Central memory CD8-positive, alpha-beta T cell (primary cell): ENCODE data around the gene SLC5A2.
"Not testable (repeated sequence)": the region's sequence is repeated elsewhere in the genome, so short reads cannot be mapped to it uniquely, and the experiment has no call there.

ENCODE experiments used
- ATAC-seq: fragments of 150-1000 bp; cut with Tn5 transposase; replicated peaks from 2 replicates; pipeline ENCODE4 v1.10.0; 2022; ENCODE audit warnings: mild to moderate bottlenecking, moderate FRiP score, moderate number of reproducible peaks; ENCODE audit not compliant: poor library complexity, severe bottlenecking; ENCODE audit errors: extremely low read depth
- DNase-seq, 2 donors: peaks; one replicate each; pipeline ENCODE4 v3.0.0; 2021; ENCODE audit warnings: low spot score in 2 of 2
- H3K27ac Mint-ChIP-seq: one replicate; pipeline ENCODE4 v1.8.0; 2022; ENCODE audit warnings: low read depth, mild to moderate bottlenecking, moderate library complexity, mixed read lengths
- H3K27me3 Mint-ChIP-seq: one replicate; pipeline ENCODE4 v1.8.0; 2022; ENCODE audit warnings: mixed read lengths
- H3K36me3 Mint-ChIP-seq: one replicate; pipeline ENCODE4 v1.8.0; 2022; ENCODE audit warnings: mild to moderate bottlenecking, moderate library complexity, mixed read lengths; ENCODE audit not compliant: insufficient read depth
- H3K4me1 Mint-ChIP-seq: one replicate; pipeline ENCODE4 v1.8.0; 2022; ENCODE audit warnings: mixed read lengths
- H3K4me3 Mint-ChIP-seq: one replicate; pipeline ENCODE4 v1.8.0; 2022; ENCODE audit warnings: mild to moderate bottlenecking, moderate library complexity, mixed read lengths
- H3K9me3 Mint-ChIP-seq: one replicate; pipeline ENCODE4 v1.8.0; 2022; ENCODE audit warnings: mixed read lengths

The SLC5A2 gene

GRCh38 chr16:31501966-31502348 lies 19.0 kb downstream of the SLC5A2 start:
- no peak for ATAC-seq
- peaks cover 26% of the 10 kb centered on the region for H3K4me1 Mint-ChIP-seq
- H3K36me3 Mint-ChIP-seq = peaks cover 8% of the 10 kb centered on the region
- no peak for DNase-seq
- no peak overlapping the region for H3K27ac Mint-ChIP-seq
- no peaks in the 10 kb centered on the region for H3K9me3 Mint-ChIP-seq
- no peaks in the 10 kb centered on the region for H3K27me3 Mint-ChIP-seq
- H3K4me3 Mint-ChIP-seq = no peak overlapping the region

- Mint-ChIP-seq H3K36me3 (peaks cover 10% of the 10 kb centered on the region), H3K27ac (no peak overlapping the region), H3K4me3 (no peak overlapping the region), H3K9me3 (no peaks in the 10 kb centered on the region), H3K27me3 (no peaks in the 10 kb centered on the region), H3K4me1 (peaks cover 25% of the 10 kb centered on the region)
- no peak for DNase-seq
- no peak for ATAC-seq
Measured at GRCh38 chr16:31502981-31503380, 20.1 kb downstream of the SLC5A2 start.

GRCh38 chr16:31503555-31503954 lies 20.6 kb downstream of the SLC5A2 start:
- not testable (repeated sequence) for H3K27me3 Mint-ChIP-seq, H3K4me3 Mint-ChIP-seq, DNase-seq, ATAC-seq, H3K27ac Mint-ChIP-seq, H3K9me3 Mint-ChIP-seq
- peaks cover 26% of the 10 kb centered on the region for H3K4me1 Mint-ChIP-seq
- peaks cover 12% of the 10 kb centered on the region for H3K36me3 Mint-ChIP-seq

GRCh38 chr16:31504159-31504558 lies 21.2 kb downstream of the SLC5A2 start:
- H3K4me1 Mint-ChIP-seq = peaks cover 32% of the 10 kb centered on the region
- H3K9me3 Mint-ChIP-seq = no peaks in the 10 kb centered on the region
- no peaks in the 10 kb centered on the region for H3K27me3 Mint-ChIP-seq
- H3K4me3 Mint-ChIP-seq = no peak overlapping the region
- H3K27ac Mint-ChIP-seq = no peak overlapping the region
- DNase-seq (no peak), ATAC-seq (no peak)
- peaks cover 12% of the 10 kb centered on the region for H3K36me3 Mint-ChIP-seq

GRCh38 chr16:31505483-31505882 lies 22.6 kb downstream of the SLC5A2 start:
- Mint-ChIP-seq H3K4me3 (no peak overlapping the region), H3K27me3 (no peaks in the 10 kb centered on the region), H3K36me3 (peaks cover 11% of the 10 kb centered on the region), H3K4me1 (peaks cover 45% of the 10 kb centered on the region), H3K27ac (peak overlapping the region; percentile 63), H3K9me3 (no peaks in the 10 kb centered on the region)
- no peak for DNase-seq
- ATAC-seq = no peak

GRCh38 chr16:31507617-31507928 lies 24.6 kb downstream of the SLC5A2 start:
- H3K4me3 Mint-ChIP-seq = peak overlapping the region; percentile 85
- peak overlapping the region; percentile 93 for H3K27ac Mint-ChIP-seq
- H3K4me1 Mint-ChIP-seq = peaks cover 46% of the 10 kb centered on the region
- no peaks in the 10 kb centered on the region for H3K9me3 Mint-ChIP-seq
- peak; percentile 38 for ATAC-seq
- no peak for DNase-seq
- H3K27me3 Mint-ChIP-seq = no peaks in the 10 kb centered on the region
- peaks cover 9% of the 10 kb centered on the region for H3K36me3 Mint-ChIP-seq

- Mint-ChIP-seq H3K4me3 (peak within 1 kb of the TSS; percentile 85), H3K9me3 (no peaks in the 10 kb centered on the region), H3K36me3 (peaks cover 9% of the 10 kb centered on the region), H3K27me3 (no peaks in the 10 kb centered on the region), H3K27ac (peak within 1 kb of the TSS; percentile 93), H3K4me1 (peaks cover 42% of the 10 kb centered on the region)
- DNase-seq = peak; percentile 57 to 59
- peak; percentile 83 for ATAC-seq
Measured at GRCh38 chr16:31507929-31508705, 25.2 kb downstream of the SLC5A2 start, which contains the start of gene RUSF1. RUSF1 (minus strand) TSS chr16:31508391; CDS start chr16:31508373, 18 bp downstream.

- Mint-ChIP-seq H3K27ac (peak overlapping the region; percentile 93), H3K36me3 (peaks cover 9% of the 10 kb centered on the region), H3K4me3 (peak overlapping the region; percentile 85), H3K9me3 (no peaks in the 10 kb centered on the region), H3K4me1 (peaks cover 42% of the 10 kb centered on the region), H3K27me3 (no peaks in the 10 kb centered on the region)
- no peak for ATAC-seq
- DNase-seq = no peak
Measured at GRCh38 chr16:31508706-31509195, 25.8 kb downstream of the SLC5A2 start.

- ATAC-seq (no peak), DNase-seq (no peak)
- no peak overlapping the region for H3K4me3 Mint-ChIP-seq
- H3K36me3 Mint-ChIP-seq = peaks cover 6% of the 10 kb centered on the region
- H3K27me3 Mint-ChIP-seq = peaks cover 23% of the 10 kb centered on the region
- H3K27ac Mint-ChIP-seq = no peak overlapping the region
- no peaks in the 10 kb centered on the region for H3K9me3 Mint-ChIP-seq
- peaks cover 22% of the 10 kb centered on the region for H3K4me1 Mint-ChIP-seq
Measured at GRCh38 chr16:31513126-31513525, 30.2 kb downstream of the SLC5A2 start.

GRCh38 chr16:31513884-31514283 lies 31.0 kb downstream of the SLC5A2 start:
- H3K36me3 Mint-ChIP-seq = peaks cover 3% of the 10 kb centered on the region
- peaks cover 24% of the 10 kb centered on the region for H3K27me3 Mint-ChIP-seq
- DNase-seq (no peak), ATAC-seq (no peak)
- peaks cover 18% of the 10 kb centered on the region for H3K4me1 Mint-ChIP-seq
- no peaks in the 10 kb centered on the region for H3K9me3 Mint-ChIP-seq
- no peak overlapping the region for H3K4me3 Mint-ChIP-seq
- H3K27ac Mint-ChIP-seq = no peak overlapping the region

- no peak for DNase-seq
- Mint-ChIP-seq H3K27me3 (peaks cover 24% of the 10 kb centered on the region), H3K36me3 (no peaks in the 10 kb centered on the region), H3K27ac (no peak overlapping the region), H3K4me3 (no peak overlapping the region), H3K4me1 (no peaks in the 10 kb centered on the region), H3K9me3 (no peaks in the 10 kb centered on the region)
- no peak for ATAC-seq
Measured at GRCh38 chr16:31517800-31518402, 35.0 kb downstream of the SLC5A2 start.

GRCh38 chr16:31519759-31520431 lies 37.0 kb downstream of the SLC5A2 start:
- H3K27me3 Mint-ChIP-seq = peaks cover 24% of the 10 kb centered on the region
- no peaks in the 10 kb centered on the region for H3K36me3 Mint-ChIP-seq
- H3K4me3 Mint-ChIP-seq = no peak overlapping the region
- no peaks in the 10 kb centered on the region for H3K9me3 Mint-ChIP-seq
- ATAC-seq = no peak
- H3K27ac Mint-ChIP-seq = no peak overlapping the region
- H3K4me1 Mint-ChIP-seq = no peaks in the 10 kb centered on the region
- no peak for DNase-seq

- no peaks in the 10 kb centered on the region for H3K9me3 Mint-ChIP-seq
- H3K27me3 Mint-ChIP-seq = peaks cover 18% of the 10 kb centered on the region
- H3K4me1 Mint-ChIP-seq = no peaks in the 10 kb centered on the region
- DNase-seq (no peak), ATAC-seq (no peak)
- H3K4me3 Mint-ChIP-seq = no peak overlapping the region
- no peak overlapping the region for H3K27ac Mint-ChIP-seq
- no peaks in the 10 kb centered on the region for H3K36me3 Mint-ChIP-seq
Measured at GRCh38 chr16:31521368-31521767, 38.4 kb downstream of the SLC5A2 start.
